Uterus (tissue), 4 donors: ENCODE data around the gene RHOA. TPM values are rescaled to one million over a fixed set of nuclear protein-coding genes. Genes with fewer than 3 reads are reported as not detected.
A peak's percentile ranks its signal among the peaks of the same experiment; 100 is the strongest.
"Not testable (repeated sequence)": the region's sequence is repeated elsewhere in the genome, so short reads cannot be mapped to it uniquely, and the experiment has no call there.

Source experiments
- DNase-seq, 2 donors: peaks; one replicate each; pipeline ENCODE4 v3.0.0-alpha.2; 2019 to 2020
- H3K27ac ChIP-seq, 2 donors: fragments of 200-600 bp; sonication (generic); 1 replicate in 1 of 2; 2 replicates in 1 of 2; pipeline ENCODE4 v1.5.1; 2016 to 2018
- H3K27me3 ChIP-seq, 2 donors: fragments of 200-600 bp; sonication (generic); one replicate each; pipeline ENCODE4 v1.5.1; 2018 to 2019; ENCODE audit warnings: control low read depth in 1 of 2
- H3K36me3 ChIP-seq, 2 donors: fragments of 200-600 bp; sonication (generic); one replicate each; pipeline ENCODE4 v1.5.1; 2019; ENCODE audit warnings: control low read depth in 1 of 2
- H3K4me1 ChIP-seq, 2 donors: fragments of 200-600 bp; sonication (generic); one replicate each; pipeline ENCODE4 v1.5.1; 2018 to 2019; ENCODE audit warnings: control low read depth in 1 of 2
- H3K4me3 ChIP-seq, 2 donors: fragments of 200-600 bp; sonication (generic); 1 replicate in 1 of 2; 2 replicates in 1 of 2; pipeline ENCODE4 v1.5.1; 2018 to 2019; ENCODE audit warnings: mild to moderate bottlenecking in 1 of 2
- H3K9me3 ChIP-seq, 2 donors: fragments of 200-600 bp; sonication (generic); one replicate each; pipeline ENCODE4 v1.5.1; 2019; ENCODE audit warnings: control low read depth in 1 of 2
- POLR2A ChIP-seq, 2 donors: fragments of 450-650 bp; IDR thresholded peaks; one replicate each; pipeline ENCODE4 v1.6.1; 2016; ENCODE audit warnings: antibody characterized with exemption in 2 of 2, mild to moderate bottlenecking in 1 of 2, moderate library complexity in 1 of 2
- intact Hi-C: fragments of 100-400 bp; cut with DNase I; formaldehyde crosslinking; loops from one replicate; pipeline ENCODE4 v1.15.1; 2023; ENCODE audit warnings: low total_unique reads
- total RNA-seq, 4 donors: library from RNA; depleted of rRNA in 3 of 4; stranded (reverse); fragments of >200 nt in 3 of 4; gene quantifications; one replicate each; pipeline versions ENCODE4 v1.1.0 to v1.2.4, GENCODE V29; 2014 to 2023
- TF ChIP-seq, protein P1 (sequence below), 4 experiments: fragments of 200-600 bp in 2 of 4; fragments of 450-650 bp in 2 of 4; sonication (generic) in 2 of 4; IDR thresholded peaks; one replicate each; pipeline ENCODE4 v1.5.1; 2016 to 2019; ENCODE audit warnings: antibody characterized with exemption in 4 of 4, mild to moderate bottlenecking in 2 of 4, moderate library complexity in 1 of 4
- donor health status: DM: yes; HTN: yes; CAD: no.

RHOA gene
- total RNA-seq, 4 donors from 2014 or later: 282 to 493 (median 419) TPM

DNA sequence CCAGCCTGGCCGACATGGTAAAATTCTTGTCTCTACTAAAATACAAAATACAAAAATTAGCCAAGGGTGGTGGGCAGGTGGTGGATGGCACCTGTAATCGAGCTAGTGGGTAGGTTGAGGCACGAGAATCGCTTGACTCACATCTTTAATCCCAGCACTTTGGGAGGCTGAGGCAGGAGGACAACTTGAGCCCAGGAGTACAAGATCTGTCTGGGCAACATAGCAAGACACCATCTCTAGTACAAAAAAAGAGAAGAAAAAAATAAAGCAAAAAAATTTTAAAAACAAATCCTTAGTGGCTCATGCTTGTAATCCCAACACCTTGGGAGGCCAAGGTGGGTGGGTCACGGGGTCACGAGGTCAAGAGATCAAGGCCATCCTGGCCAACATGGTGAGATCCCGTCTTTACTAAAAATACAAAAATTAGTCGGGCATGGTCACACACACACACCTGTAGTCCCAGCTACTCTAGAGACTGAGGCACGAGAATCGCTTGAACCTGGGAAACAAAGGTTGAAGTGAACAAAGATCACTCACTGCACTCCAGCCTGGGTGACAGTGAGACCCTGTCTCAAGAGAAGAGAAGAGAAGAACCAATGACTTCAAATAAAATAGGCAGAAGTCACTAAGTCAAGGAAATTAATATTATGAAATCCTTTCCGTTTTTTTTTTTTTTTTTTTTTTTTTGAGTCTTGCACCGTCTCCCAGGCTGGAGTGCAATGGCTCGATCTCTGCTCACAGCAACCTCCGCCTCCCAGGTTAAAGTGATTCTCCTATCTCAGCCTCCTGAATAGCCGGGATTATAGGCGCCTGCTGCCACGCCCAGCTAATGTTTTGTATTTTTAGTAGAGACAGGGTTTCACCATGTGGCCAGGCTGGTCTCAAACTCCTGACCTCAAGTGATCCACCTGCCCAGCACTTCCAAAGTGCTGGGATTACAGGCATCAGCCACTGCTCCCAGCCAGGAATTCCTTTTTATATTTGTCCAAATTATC is 4.9 kb downstream of the RHOA start:
- peaks cover 0 to 7% of the 10 kb centered on the region in 2 donors for H3K4me1 ChIP-seq
- H3K27ac ChIP-seq: peak overlapping the region; percentile 11 to 50
- no peaks in the 10 kb centered on the region for H3K36me3 ChIP-seq
- TF ChIP-seq POLR2A (IDR thresholded peaks at IDR 0.05): no peak
- TF ChIP-seq, protein P1, sequence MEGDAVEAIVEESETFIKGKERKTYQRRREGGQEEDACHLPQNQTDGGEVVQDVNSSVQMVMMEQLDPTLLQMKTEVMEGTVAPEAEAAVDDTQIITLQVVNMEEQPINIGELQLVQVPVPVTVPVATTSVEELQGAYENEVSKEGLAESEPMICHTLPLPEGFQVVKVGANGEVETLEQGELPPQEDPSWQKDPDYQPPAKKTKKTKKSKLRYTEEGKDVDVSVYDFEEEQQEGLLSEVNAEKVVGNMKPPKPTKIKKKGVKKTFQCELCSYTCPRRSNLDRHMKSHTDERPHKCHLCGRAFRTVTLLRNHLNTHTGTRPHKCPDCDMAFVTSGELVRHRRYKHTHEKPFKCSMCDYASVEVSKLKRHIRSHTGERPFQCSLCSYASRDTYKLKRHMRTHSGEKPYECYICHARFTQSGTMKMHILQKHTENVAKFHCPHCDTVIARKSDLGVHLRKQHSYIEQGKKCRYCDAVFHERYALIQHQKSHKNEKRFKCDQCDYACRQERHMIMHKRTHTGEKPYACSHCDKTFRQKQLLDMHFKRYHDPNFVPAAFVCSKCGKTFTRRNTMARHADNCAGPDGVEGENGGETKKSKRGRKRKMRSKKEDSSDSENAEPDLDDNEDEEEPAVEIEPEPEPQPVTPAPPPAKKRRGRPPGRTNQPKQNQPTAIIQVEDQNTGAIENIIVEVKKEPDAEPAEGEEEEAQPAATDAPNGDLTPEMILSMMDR (IDR thresholded peaks at IDR 0.05): no peak
- H3K4me3 ChIP-seq: no peak overlapping the region
- no peaks in the 10 kb centered on the region for H3K27me3 ChIP-seq
- intact Hi-C loops: no loop called here
- no peak for DNase-seq
- no peaks in the 10 kb centered on the region for H3K9me3 ChIP-seq

- H3K36me3 ChIP-seq, DNase-seq, intact Hi-C loops, H3K27me3 ChIP-seq, H3K4me1 ChIP-seq, H3K9me3 ChIP-seq, H3K4me3 ChIP-seq: not testable (repeated sequence)
- H3K27ac ChIP-seq: peak overlapping the region; percentile 33 to 38
Observed at GRCh38 chr3:49405570-49405969, 6.2 kb downstream of the RHOA start.

DNA sequence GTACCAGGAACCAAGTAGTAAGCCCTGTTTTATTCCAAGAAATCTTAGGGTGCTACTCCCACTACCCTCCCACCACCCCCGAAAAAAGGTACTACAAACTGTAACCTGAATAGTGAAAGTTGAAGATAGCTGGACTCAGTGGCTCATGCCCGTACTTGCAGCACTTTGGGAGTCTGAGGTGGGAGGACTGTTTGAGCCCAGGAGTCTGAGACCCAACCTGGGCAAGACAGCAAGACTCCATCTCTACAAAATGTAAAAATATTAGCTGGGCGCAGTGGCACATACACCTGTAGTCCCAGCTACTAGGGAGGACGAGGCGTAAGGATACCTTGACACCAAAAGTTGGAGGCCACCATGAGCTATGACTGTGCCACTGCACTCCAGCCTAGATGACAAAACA is 7.9 kb downstream of the RHOA start:
- intact Hi-C loops: no loop called here
- H3K27me3 ChIP-seq: no peaks in the 10 kb centered on the region
- H3K4me1 ChIP-seq: peaks cover 0 to 7% of the 10 kb centered on the region in 2 donors
- no peak for DNase-seq
- no peak overlapping the region for H3K27ac ChIP-seq
- no peaks in the 10 kb centered on the region for H3K9me3 ChIP-seq
- no peak for TF ChIP-seq POLR2A (IDR thresholded peaks at IDR 0.05)
- TF ChIP-seq, protein P1 (IDR thresholded peaks at IDR 0.05): no peak
- no peak overlapping the region for H3K4me3 ChIP-seq
- H3K36me3 ChIP-seq: no peaks in the 10 kb centered on the region

- Histone ChIP-seq H3K4me3 (no peak overlapping the region), H3K27ac (no peak overlapping the region), H3K9me3 (no peaks in the 10 kb centered on the region), H3K27me3 (no peaks in the 10 kb centered on the region), H3K4me1 (peaks cover 0 to 14% of the 10 kb centered on the region in 2 donors), H3K36me3 (no peaks in the 10 kb centered on the region)
- intact Hi-C loops: no loop called here
- no peak for TF ChIP-seq POLR2A (IDR thresholded peaks at IDR 0.05)
- TF ChIP-seq, protein P1 (IDR thresholded peaks at IDR 0.05): no peak
- DNase-seq: no peak
Observed at GRCh38 chr3:49401766-49402165, 10.0 kb downstream of the RHOA start.

- Histone ChIP-seq H3K36me3 (no peaks in the 10 kb centered on the region), H3K27ac (no peak overlapping the region), H3K4me3 (no peak overlapping the region), H3K9me3 (no peaks in the 10 kb centered on the region), H3K27me3 (no peaks in the 10 kb centered on the region), H3K4me1 (peaks cover 0 to 7% of the 10 kb centered on the region in 2 donors)
- no peak for DNase-seq
- TF ChIP-seq, protein P1 (IDR thresholded peaks at IDR 0.05): no peak
- TF ChIP-seq POLR2A (IDR thresholded peaks at IDR 0.05): no peak
- intact Hi-C loops: no loop called here
Observed at GRCh38 chr3:49399461-49399860, 12.3 kb downstream of the RHOA start.
